ENCODE results near the gene GFPT2.

Gene GFPT2

GRCh38 chr5:180353048-180353979 is at the start of gene GFPT2:
Gene GFPT2, minus strand, starts transcription at chr5:180353336. Its CDS starts 119 bp downstream, at chr5:180353217.
- peak within 1 kb of the TSS; percentile 81 for H3K4me3 ChIP-seq (ENCODE audit: low read depth, low read length)
- DNase-seq (ENCODE audit: low read depth): peak; percentile 84
- TF ChIP-seq, protein P1, sequence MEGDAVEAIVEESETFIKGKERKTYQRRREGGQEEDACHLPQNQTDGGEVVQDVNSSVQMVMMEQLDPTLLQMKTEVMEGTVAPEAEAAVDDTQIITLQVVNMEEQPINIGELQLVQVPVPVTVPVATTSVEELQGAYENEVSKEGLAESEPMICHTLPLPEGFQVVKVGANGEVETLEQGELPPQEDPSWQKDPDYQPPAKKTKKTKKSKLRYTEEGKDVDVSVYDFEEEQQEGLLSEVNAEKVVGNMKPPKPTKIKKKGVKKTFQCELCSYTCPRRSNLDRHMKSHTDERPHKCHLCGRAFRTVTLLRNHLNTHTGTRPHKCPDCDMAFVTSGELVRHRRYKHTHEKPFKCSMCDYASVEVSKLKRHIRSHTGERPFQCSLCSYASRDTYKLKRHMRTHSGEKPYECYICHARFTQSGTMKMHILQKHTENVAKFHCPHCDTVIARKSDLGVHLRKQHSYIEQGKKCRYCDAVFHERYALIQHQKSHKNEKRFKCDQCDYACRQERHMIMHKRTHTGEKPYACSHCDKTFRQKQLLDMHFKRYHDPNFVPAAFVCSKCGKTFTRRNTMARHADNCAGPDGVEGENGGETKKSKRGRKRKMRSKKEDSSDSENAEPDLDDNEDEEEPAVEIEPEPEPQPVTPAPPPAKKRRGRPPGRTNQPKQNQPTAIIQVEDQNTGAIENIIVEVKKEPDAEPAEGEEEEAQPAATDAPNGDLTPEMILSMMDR (conservative IDR thresholded peaks at IDR 0.05; ENCODE audit: low read depth, low read length): no peak

DNA sequence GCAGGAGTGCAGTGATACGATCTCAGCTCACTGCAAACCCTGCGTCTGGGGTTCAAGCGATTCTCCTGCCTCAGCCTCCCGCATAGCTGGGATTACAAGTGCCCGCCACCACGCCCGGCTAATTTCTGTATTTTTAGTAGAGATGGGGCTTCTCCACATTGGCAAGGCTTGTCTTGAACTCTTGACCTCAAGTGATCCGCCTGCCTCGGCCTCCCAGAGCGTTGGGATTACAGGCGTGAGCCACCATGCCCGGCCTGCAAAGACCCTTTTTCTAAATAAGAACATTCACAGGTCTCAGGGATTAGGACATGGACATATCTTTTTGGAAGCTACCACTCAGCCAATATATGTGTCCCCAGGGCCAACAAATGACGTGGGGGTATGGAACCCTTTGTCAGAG is 49.6 kb upstream of the GFPT2 start:
- H3K4me3 ChIP-seq (ENCODE audit: low read depth, low read length): no peak overlapping the region
- TF ChIP-seq, protein P1 (conservative IDR thresholded peaks at IDR 0.05; ENCODE audit: low read depth, low read length): no peak
- DNase-seq (ENCODE audit: low read depth): no peak

DNA sequence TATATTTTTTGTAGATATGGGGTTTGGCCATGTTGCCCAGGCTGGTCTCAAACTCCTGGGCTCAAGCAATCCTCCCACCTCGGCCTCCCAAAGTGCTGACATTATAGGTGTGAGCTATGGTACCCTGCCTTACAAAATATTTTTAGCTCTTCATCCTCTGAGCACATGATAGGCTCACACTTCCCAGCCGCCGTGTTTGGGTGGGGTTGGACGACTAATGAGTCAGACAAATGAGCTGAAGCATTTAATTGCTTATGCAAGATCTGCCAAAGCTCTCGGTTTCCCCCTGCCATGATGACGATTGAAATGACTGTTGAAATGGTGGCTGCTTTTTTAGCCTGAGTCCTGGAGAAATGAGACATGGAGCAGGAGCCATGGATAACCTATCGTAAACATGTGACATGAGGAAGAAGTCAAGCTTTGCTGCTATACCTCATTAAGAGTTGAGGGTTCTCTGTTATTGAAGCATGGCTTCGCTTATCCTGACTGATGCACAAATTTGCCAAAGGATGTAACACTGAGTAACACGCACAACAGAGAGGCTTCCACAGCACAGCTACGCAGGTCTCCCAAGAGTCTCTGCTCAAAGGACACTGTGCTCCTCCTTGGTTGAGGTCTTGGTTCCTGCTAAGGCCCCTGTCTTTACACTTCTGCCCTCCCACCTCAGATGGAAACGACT is 48.2 kb upstream of the GFPT2 start:
- TF ChIP-seq, protein P1 (conservative IDR thresholded peaks at IDR 0.05; ENCODE audit: low read depth, low read length): no peak
- DNase-seq (ENCODE audit: low read depth): no peak
- no peak overlapping the region for H3K4me3 ChIP-seq (ENCODE audit: low read depth, low read length)

DNA sequence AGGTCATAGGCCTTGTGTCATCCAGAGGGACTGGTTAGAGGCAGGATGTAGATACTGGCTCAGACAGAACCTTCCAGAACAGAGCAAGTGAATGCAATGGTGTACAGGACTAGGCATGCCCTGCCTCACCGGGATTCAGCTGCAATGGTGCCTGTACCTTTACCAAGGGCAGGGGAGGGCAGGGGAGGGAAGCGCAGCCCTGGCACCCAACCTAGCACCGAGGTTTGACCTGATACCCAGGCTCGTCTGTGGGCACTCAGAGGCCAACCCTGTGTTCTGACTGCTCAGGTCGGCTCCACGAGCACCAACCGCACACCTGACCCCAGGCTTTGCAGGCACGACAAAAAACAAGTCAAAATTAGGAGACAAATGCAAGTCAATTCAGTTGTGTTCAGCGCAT is 47.3 kb upstream of the GFPT2 start:
- TF ChIP-seq, protein P1 (conservative IDR thresholded peaks at IDR 0.05; ENCODE audit: low read depth, low read length): no peak
- no peak for DNase-seq (ENCODE audit: low read depth)
- no peak overlapping the region for H3K4me3 ChIP-seq (ENCODE audit: low read depth, low read length)

GRCh38 chr5:180399401-180400215 is 46.5 kb upstream of the GFPT2 start:
- DNase-seq (ENCODE audit: low read depth): no peak
- TF ChIP-seq, protein P1 (conservative IDR thresholded peaks at IDR 0.05; ENCODE audit: low read depth, low read length): no peak
- H3K4me3 ChIP-seq (ENCODE audit: low read depth, low read length): no peak overlapping the region

- TF ChIP-seq, protein P1 (conservative IDR thresholded peaks at IDR 0.05; ENCODE audit: low read depth, low read length): no peak
- no peak for DNase-seq (ENCODE audit: low read depth)
- no peak overlapping the region for H3K4me3 ChIP-seq (ENCODE audit: low read depth, low read length)
These were observed 43.8 kb upstream of the GFPT2 start for GRCh38 chr5:180396926-180397325.
